ENCODE measurements around the gene ACTR3.
"Not testable (repeated sequence)": the region's sequence is repeated elsewhere in the genome, so short reads cannot be mapped to it uniquely, and the experiment has no call there.

Gene ACTR3

DNA sequence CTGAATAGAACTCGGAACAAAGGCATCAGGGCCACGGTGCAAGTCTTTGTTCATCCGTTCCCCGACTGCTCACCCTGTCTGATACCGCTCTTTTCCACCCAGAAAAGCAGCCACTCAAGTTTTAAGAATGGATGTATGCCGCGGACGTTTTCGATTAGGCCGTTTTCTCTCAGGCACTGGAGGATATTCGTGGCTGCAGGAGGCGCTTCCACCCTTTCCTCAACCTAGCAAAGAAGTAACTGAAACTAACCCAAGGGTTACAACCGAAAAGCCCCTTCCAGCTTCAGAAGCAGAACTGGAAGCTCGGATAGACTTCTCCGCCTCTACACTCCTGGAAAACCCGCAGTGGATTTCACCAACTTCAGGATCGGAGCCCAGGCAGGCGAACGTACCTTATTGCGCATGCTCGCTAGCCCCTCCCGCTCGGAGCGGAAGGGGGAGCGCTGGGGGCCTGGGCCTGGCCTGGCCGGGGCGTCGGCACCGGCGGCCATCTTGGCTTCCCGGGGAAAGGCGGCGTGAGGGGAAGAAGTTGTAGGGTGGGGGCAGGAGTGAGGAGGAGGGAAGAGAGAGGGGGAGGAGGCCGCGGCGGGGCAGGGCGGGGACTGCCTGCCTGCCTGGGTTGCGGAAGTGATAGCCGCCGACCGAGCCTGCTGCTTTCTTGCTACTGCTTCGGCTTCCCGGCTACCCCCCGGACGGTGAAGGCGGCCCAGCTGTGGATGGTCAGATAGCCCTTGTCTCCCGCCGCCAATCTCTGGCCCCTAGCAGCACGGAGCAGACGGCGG is at the start of gene ACTR3:
ACTR3 (plus strand) TSS at position 619 of the 782 bp plus-strand sequence. CDS start 191 bp downstream, outside the sequence.
- DNase-seq (ENCODE audit: low read depth in 2 of 2) = peak; percentile 95 to 97

DNA sequence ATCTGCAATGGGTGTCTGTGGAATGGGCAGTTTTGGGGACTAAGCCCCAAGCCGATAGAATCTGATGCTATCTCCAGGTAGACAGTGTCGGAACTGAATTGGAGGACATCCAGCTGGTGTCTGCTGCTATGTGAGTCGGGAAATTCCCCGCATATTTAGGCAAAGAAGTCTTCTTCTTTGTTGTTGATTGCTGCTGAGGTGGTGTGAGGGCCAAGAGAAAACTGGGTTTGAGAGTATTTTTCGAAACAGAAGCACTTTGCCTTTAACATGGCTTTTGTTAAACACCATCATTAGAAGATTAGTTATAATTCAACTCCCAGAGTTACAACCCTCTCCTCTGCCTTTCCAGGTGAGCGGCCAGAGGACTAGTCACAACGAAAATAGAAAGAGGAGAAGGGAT is 49.4 kb upstream of the ACTR3 start:
- no peak for DNase-seq (ENCODE audit: low read depth in 2 of 2)

DNA sequence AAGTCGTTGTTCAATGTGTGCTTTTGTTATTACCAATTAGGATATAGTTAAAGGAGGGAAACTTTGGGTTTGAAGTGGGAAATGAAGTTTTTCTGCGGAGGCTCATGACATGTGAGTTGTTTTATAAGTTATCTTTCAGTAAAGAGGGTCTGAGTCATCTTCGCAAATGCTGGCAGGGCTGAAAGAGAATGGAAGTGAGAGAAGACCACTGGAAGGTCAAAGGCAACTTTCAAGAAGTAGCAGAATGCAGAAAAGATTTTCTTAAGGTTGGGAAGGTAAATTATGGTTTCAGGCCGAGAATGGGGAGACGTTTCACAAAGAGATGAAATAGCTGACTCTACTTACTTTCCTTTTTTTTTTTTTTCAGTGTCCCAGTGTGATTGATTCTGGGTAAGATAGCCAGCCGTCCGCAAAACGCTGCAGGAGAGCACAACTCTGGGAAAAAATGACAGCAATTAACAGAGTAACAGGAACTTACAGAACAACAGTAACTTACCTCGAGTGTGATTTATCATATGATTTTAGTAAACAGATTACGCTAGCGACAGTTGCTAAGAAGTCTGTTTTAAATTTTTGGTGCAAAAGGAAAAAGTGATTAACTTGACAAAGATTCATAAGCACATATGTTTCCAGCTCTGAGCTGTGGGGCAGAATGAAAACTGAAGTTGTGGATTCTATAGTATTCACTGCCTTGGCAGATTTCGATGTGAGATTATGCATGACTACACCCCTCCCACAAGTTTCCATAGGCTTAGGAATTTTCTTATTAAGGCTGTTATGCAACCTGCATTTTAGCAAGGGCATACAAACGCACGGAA is 46.8 kb upstream of the ACTR3 start:
- no peak for DNase-seq (ENCODE audit: low read depth in 2 of 2)

DNA sequence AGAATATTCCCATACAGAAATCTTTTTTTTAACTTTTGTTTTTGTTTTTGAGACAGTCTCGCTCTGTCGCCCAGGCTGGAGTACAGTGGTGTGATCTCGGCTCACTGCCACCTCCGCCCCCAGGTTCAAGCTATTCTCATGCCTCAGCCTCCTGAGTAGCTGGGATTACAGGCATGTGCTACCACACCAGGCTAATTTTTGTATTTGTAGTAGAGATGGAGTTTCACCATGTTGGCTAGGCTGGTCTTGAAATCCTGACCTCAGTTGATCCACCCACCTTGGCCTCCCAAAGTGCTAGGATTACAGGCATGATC is 46.2 kb upstream of the ACTR3 start:
- DNase-seq (ENCODE audit: low read depth in 2 of 2) = not testable (repeated sequence)

- DNase-seq (ENCODE audit: low read depth in 2 of 2) = no peak
Measured at GRCh38 chr2:113845261-113845660, 44.6 kb upstream of the ACTR3 start.

GRCh38 chr2:113845796-113846195 is 44.1 kb upstream of the ACTR3 start:
- not testable (repeated sequence) for DNase-seq (ENCODE audit: low read depth in 2 of 2)

DNA sequence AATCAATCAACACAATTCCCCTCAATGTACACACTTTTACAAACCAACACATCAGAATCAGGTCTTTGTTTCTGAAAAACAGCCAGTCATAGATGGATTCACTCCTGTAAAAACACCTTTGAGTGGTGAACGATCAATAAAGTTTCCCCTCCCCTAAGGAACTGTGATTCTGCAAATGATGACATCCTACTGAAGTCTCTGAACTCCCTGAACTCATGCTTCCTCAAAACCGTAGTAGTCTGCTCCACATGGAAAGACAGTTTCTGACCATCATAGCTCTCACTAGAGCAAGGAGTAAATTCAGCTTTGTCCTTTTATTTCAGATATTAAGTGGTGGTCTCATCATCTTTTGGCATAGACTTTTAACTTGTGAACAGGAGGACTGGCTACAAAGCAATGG is 43.5 kb upstream of the ACTR3 start:
- no peak for DNase-seq (ENCODE audit: low read depth in 2 of 2)

GRCh38 chr2:113847144-113847543 is 42.7 kb upstream of the ACTR3 start:
- no peak for DNase-seq (ENCODE audit: low read depth in 2 of 2)

GRCh38 chr2:113848758-113849415 is 41.0 kb upstream of the ACTR3 start:
- DNase-seq (ENCODE audit: low read depth in 2 of 2) = peak; percentile 42 to 46

DNA sequence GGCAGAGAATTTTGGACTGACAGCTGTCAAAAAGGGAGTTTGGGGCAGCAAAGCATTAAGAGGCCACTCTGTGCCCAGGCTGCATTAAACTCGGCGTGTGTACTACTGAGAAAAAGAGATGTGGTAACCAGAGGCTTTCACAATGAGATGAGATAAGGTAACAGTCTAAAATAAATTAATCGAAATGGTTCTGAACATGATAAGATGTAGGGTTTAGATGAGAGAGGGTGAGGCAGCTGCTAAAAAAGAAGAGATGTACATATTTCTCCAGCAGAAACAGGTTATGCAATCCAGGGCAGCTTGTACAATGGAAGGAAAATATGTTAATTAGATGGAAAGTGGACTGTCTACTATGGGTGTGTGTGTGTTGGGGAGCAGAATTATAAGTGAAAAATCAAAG is 39.2 kb upstream of the ACTR3 start:
- no peak for DNase-seq (ENCODE audit: low read depth in 2 of 2)

DNA sequence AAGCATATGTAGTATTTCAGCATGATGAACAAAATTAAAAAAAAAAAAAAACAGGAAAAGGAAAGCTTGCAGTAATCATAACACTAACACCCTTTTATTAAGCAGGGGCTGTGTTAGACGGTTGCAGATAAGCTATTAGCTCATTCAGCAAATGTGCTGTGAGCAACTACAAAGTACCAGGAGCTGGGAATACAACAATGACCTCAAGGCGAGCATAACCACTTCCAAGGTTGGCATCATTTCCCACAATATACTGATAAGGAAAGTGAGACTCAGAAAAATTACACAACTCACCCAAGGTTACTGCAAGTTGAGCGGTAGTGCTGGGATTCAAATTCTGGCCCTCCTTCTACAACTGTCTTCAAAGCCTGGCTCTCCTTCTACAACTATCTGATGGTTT is 38.2 kb upstream of the ACTR3 start:
- no peak for DNase-seq (ENCODE audit: low read depth in 2 of 2)

DNA sequence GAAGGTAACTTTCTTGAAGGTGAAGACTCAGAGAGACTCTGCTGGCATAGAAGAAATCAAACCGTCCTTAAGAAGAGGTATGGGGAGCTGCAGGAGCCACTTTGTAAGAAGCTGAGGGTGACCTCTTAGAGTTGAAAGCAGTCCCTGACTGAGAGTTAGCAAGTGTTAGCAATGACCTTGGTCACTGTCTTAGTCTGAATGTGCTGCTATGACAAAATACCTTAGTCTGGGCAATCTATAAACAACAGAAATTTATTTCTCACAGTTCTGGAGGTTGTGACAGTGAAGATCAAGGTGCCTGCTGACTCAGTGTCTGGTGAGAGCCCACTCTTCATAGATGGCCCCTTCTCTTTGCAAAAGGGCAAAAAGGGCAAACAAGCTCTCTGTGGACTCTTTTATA is 35.7 kb upstream of the ACTR3 start:
- DNase-seq (ENCODE audit: low read depth in 2 of 2) = no peak

DNA sequence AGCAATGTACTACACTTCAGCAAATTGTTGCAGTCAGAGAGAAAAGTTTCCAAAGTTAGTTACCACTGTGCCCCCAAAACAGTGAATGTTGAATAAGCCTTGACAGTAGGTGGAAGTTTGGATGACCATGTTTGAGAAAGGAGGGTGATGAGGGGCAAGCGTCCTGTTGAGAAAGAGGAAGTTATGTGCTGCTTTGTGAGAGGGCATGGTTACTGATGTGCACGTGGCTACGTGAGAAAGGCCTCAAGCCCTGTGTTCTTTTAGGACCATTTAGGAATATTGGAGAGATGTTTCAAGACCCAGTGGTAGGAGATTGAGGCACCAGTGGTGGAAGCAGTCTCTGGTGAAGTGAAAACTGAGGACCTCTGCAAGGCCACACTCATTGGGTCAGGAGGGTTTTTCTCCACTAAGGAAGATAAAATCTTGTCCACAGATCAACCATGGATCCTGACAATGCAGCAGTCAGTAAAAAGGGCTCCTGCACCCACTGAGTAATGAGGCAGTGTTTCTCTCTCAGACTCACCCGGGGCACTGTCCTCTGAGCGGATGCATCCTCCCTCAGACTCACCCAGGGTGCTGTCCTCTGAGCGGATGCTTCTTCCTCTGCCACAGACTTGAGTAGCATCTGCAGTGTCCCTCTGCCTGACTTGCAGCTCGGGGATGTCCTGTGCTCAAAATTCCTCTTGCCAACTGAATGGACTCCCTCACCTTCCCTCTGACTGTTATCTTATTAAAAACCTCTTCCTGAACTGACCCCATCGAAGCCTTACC is 34.7 kb upstream of the ACTR3 start:
- no peak for DNase-seq (ENCODE audit: low read depth in 2 of 2)

DNA sequence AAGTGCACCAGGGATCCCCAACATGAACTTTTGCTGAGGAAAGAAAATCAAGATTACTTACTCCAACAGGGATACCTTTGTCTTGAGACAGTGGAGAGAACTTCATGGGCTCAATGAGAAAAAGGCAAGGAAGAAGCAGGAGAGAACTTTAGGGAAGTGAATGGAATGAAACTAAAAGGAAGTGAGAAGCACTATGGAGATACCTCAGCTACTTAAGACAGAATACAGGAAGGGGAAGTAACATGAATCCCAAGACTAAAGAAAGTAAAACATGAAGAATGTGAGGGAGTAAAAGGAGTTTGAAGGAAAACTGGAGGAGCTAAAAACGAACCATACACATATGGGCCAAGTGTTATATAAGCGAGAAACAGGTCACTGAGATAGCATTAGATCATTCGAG is 32.4 kb upstream of the ACTR3 start:
- no peak for DNase-seq (ENCODE audit: low read depth in 2 of 2)

GRCh38 chr2:113858764-113859163 is 31.1 kb upstream of the ACTR3 start:
- no peak for DNase-seq (ENCODE audit: low read depth in 2 of 2)

GRCh38 chr2:113861740-113862139 is 28.1 kb upstream of the ACTR3 start:
- no peak for DNase-seq (ENCODE audit: low read depth in 2 of 2)

DNA sequence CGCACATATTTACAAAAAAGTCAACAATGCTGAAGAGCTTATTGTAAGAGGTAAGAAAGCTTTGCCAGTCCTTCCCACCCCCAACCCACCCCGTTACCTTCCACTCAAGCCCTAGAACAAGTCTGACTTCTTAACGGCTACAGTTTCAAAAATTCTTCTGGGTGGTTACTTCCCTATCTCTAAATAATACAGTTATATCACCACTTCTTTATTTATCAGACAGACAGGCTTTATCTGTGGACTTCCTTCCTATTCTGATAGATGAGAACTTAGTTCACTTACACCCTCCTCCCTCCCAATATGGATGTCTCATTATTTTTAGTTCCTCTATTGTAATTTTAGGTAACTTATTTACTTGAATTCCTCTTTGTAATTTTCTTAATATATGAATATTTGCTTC is 26.7 kb upstream of the ACTR3 start:
- DNase-seq (ENCODE audit: low read depth in 2 of 2) = no peak

GRCh38 chr2:113867571-113867970 is 22.3 kb upstream of the ACTR3 start:
- no peak for DNase-seq (ENCODE audit: low read depth in 2 of 2)

DNA sequence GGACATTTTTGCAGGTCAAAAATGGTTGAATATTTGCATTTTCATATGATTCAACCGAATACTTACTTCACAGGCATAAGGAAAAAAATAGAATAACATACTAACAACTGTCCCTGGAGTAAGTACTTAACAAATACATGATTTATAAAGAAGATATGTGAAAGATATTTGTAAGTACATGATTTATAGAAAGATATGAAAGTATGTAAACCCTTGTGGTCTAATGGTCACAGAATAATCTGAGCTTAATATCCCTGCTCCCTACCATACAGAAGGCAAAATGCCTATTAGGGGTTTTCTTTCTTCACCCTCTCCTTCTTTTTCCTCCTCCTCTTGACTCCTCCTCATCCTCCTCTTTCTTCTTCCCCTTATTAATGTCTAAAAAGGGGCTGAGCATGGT is 20.6 kb upstream of the ACTR3 start:
- DNase-seq (ENCODE audit: low read depth in 2 of 2) = no peak

DNA sequence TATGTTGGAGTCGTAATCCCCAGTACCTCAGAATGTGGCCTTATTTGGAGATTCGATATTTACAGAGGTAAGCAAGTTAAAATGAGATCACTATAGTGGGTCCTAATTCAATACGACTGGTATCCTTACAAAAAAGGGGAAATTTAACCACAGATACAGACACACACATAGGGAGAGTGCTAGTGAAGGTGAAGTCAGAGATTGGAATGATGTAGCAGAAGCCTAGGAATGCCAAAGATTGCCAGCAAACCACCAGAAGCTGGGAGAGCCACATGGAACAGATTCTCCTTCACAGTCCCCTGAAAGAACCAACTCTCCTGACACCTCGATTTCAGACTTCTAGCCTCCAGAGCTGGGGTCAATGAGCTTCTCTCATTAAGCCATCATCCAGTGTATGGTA is 17.7 kb upstream of the ACTR3 start:
- no peak for DNase-seq (ENCODE audit: low read depth in 2 of 2)

DNA sequence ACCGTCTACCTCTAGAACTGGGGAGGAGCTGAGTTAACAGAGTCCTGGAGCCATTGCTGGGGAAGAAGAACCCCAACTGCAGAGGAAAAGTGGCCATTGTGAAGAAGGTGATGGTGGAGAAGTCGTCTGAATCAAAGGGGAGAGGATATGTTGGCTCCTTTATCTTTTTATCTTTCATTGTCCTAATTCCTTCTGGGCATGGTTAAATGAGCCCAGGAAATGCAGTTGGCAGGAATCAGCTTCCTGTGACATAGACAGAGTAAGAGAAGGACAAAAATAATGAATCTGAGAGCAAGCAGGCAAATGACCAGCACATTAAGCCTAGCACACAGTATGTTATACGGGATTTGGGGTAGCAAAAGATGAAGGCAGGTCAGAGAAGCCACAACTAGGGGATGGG is 16.0 kb upstream of the ACTR3 start:
- no peak for DNase-seq (ENCODE audit: low read depth in 2 of 2)

DNA sequence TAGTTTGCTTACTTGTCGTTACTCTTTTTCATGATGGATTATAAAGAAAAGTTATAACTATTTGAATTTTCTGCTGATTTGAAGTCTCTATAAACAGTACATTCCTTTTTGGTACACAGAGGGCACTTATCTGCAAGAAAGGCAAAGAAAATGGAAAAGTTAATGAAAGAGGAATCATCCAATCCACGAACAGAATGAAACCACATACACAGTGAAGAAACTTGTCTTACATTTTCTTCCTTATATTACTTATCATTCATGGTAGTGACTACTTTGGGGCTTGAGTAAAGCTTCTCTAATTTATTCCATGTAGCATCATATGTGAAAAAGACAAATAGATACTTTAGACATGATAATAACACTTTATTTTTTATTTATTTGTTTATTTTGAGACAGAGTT is 14.8 kb upstream of the ACTR3 start:
- no peak for DNase-seq (ENCODE audit: low read depth in 2 of 2)

Measured in stimulated activated CD4-positive, alpha-beta T cell treated with anti-CD3 and anti-CD28 coated beads, Interleukin-15, amount 100 ng/mL, for 48 hours (primary cell).